Memory B cell (primary cell): ENCODE data around the gene RASSF4.

Experiments used
- ATAC-seq: fragments of 150-1000 bp; cut with Tn5 transposase; 2 replicates; pipeline ENCODE4 v1.10.0; 2021; ENCODE audit warnings: low read depth, mild to moderate bottlenecking, moderate library complexity
- DNase-seq, 2 donors: peaks; one replicate each; pipeline ENCODE4 v3.0.0; 2022; ENCODE audit warnings: low spot score in 2 of 2
- H3K27ac Mint-ChIP-seq: one replicate; pipeline ENCODE4 v1.8.0; 2022; ENCODE audit warnings: mild to moderate bottlenecking, moderate library complexity, mixed read lengths
- H3K27me3 Mint-ChIP-seq: one replicate; pipeline ENCODE4 v1.8.0; 2022; ENCODE audit warnings: mixed read lengths
- H3K36me3 Mint-ChIP-seq: one replicate; pipeline ENCODE4 v1.8.0; 2022; ENCODE audit warnings: mild to moderate bottlenecking, mixed read lengths
- H3K4me1 Mint-ChIP-seq: one replicate; pipeline ENCODE4 v1.8.0; 2022; ENCODE audit warnings: mixed read lengths
- H3K4me3 Mint-ChIP-seq: one replicate; pipeline ENCODE4 v1.8.0; 2022; ENCODE audit warnings: mild to moderate bottlenecking, moderate library complexity, mixed read lengths
- H3K9me3 Mint-ChIP-seq: one replicate; pipeline ENCODE4 v1.8.0; 2022; ENCODE audit warnings: mixed read lengths

The RASSF4 gene

GRCh38 chr10:44960088-44960460 lies 472 bp downstream of the RASSF4 start:
- H3K4me3 Mint-ChIP-seq: peak overlapping the region; percentile 84
- H3K27ac Mint-ChIP-seq: no peak overlapping the region
- no peaks in the 10 kb centered on the region for H3K27me3 Mint-ChIP-seq
- peaks cover 2% of the 10 kb centered on the region for H3K9me3 Mint-ChIP-seq
- ATAC-seq (no peak), DNase-seq (no peak)
- peaks cover 36% of the 10 kb centered on the region for H3K4me1 Mint-ChIP-seq
- peaks cover 17% of the 10 kb centered on the region for H3K36me3 Mint-ChIP-seq

- Mint-ChIP-seq H3K4me1 (peaks cover 40% of the 10 kb centered on the region), H3K9me3 (peaks cover 2% of the 10 kb centered on the region), H3K4me3 (peak overlapping the region; percentile 84), H3K27me3 (no peaks in the 10 kb centered on the region), H3K36me3 (peaks cover 16% of the 10 kb centered on the region), H3K27ac (no peak overlapping the region)
- ATAC-seq (no peak), DNase-seq (no peak)
Observed at GRCh38 chr10:44960482-44961229, 1.1 kb downstream of the RASSF4 start.

DNA sequence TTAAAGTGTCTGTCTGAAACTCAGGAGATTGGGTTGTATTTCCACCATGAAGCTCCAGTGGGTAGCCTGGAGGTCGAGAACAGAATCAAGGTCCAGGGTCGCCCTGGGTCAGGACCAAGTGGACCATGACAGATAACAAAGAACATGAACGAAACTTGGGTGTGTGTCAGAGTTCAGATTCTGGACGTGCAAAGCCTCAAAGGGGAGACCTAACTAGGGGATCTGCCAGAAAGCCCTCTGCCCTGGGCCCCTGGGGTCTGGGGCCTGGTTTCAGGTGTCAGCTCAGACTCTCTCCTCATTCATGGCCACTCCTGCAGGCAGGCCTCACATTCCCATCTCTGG lies 1.6 kb downstream of the RASSF4 start:
- DNase-seq (no peak), ATAC-seq (no peak)
- Mint-ChIP-seq H3K27ac (no peak overlapping the region), H3K4me3 (no peak overlapping the region), H3K9me3 (peaks cover 2% of the 10 kb centered on the region), H3K27me3 (no peaks in the 10 kb centered on the region), H3K4me1 (peaks cover 44% of the 10 kb centered on the region), H3K36me3 (peaks cover 11% of the 10 kb centered on the region)

- H3K4me1 Mint-ChIP-seq: peaks cover 45% of the 10 kb centered on the region
- H3K36me3 Mint-ChIP-seq: peaks cover 3% of the 10 kb centered on the region
- ATAC-seq (no peak), DNase-seq (no peak)
- no peak overlapping the region for H3K27ac Mint-ChIP-seq
- peak overlapping the region; percentile 57 for H3K4me3 Mint-ChIP-seq
- H3K9me3 Mint-ChIP-seq: peaks cover 2% of the 10 kb centered on the region
- no peaks in the 10 kb centered on the region for H3K27me3 Mint-ChIP-seq
Observed at GRCh38 chr10:44961931-44962750, 2.5 kb downstream of the RASSF4 start.

DNA sequence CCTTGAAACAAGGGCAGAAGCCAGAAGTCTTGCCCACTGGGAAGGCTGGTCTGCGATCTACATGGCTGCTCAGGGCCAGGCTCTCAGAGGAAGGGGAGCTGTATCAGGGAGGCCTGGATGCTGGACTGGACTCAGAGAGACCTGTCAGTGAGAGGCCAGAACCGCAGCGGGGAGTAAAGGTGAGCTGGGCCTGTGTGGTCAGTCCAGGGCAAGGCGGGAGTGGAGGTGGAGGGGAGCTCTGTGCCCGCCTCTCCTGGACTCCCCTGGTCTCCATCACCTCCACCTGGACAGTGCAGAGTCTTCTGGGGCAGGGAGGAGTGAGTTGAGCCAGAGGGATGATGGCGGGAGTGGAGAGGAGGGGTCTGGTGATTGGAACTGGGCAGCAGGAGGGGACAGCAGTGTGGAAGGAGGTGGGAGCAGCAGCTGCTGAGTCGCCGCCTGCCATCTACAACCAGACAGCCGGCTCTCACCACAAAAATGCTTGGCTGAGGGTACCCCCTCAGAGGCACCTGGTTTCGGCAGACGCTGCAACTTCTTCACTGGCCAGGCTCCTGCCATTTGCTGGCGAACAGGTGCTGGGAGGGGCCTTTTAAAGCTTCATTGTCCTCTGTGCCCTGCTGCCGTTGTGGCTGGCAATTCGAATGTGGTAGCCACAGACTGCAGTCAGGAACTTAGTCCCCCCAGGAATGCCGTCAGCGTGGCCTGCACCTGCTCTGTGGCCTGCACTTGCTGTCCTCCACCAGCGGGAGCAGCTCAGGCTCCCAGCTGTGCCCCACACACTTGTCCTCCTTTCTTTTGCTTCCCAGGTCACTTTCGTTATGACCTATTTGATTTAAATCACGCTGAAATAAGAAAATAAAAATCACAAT lies 3.5 kb downstream of the RASSF4 start:
- Mint-ChIP-seq H3K4me1 (peaks cover 45% of the 10 kb centered on the region), H3K4me3 (peak overlapping the region; percentile 57), H3K36me3 (no peaks in the 10 kb centered on the region), H3K27me3 (no peaks in the 10 kb centered on the region), H3K27ac (peak overlapping the region; percentile 50), H3K9me3 (no peaks in the 10 kb centered on the region)
- ATAC-seq (peak; percentile 27), DNase-seq (no peak)

DNA sequence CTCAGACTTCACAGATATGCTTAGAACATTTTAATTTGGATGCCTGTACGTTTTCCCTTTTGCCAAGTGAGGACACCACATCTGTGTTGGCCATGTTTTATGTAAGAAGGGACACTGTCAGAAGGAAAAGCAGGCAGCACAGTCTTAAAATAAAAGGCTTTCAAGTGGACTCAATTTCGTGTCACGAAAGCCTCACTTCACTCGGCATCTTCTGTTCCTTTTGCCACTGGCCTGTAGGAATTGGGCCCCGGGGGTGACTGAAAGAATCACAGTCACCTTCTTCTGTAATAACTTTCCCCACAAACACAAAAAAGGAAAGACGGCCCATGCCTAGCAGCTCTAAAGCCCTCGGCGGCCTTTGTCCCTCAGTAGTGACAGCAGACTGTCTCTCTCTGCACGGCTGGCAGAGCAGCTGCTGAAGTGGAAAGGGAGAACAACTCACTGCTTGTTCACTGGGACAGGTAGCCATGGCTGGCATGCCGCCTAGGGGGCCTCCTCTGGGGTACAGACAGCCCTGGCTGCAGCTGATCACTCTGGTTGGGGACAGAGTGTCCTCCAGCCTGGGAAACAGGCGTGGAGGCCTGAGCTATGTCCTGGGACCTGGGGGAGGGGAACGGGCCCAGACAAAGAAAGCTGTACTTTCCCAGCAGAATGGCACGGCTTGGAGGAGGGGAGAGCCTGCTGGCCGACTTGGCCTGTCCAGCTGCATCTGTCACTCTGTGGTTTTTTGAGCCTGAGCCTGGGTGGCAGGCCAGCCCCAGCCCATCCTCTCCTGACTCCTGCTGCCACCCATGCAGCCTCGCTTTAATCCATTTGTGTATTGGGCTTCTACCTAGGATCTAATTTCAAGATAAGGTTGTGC lies 4.4 kb downstream of the RASSF4 start:
- peak overlapping the region; percentile 57 for H3K4me3 Mint-ChIP-seq
- ATAC-seq (no peak), DNase-seq (no peak)
- peaks cover 52% of the 10 kb centered on the region for H3K4me1 Mint-ChIP-seq
- H3K9me3 Mint-ChIP-seq: no peaks in the 10 kb centered on the region
- no peaks in the 10 kb centered on the region for H3K36me3 Mint-ChIP-seq
- no peaks in the 10 kb centered on the region for H3K27me3 Mint-ChIP-seq
- peak overlapping the region; percentile 50 for H3K27ac Mint-ChIP-seq

DNA sequence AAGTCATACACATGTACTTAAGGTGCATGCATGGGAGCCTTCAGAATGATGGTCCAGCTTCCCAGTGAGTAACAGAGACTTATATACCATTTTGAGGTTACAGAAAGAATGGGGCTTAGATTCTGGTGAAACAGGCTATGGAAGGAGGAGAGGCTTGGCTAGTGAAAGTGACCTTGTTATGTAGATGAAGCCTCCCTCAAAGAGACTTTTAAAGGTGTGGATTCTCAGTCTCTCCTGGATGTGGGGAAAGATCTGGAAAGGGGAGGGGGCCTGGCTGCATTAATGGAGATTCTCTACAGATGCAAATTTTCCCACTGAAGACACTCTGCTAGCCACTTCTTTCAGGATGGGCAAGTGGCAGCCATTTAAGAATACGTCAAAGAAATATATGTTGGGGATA lies 5.5 kb downstream of the RASSF4 start:
- Mint-ChIP-seq H3K27me3 (no peaks in the 10 kb centered on the region), H3K36me3 (no peaks in the 10 kb centered on the region), H3K27ac (no peak overlapping the region), H3K4me1 (peaks cover 54% of the 10 kb centered on the region), H3K9me3 (no peaks in the 10 kb centered on the region), H3K4me3 (no peak overlapping the region)
- DNase-seq (no peak), ATAC-seq (no peak)

DNA sequence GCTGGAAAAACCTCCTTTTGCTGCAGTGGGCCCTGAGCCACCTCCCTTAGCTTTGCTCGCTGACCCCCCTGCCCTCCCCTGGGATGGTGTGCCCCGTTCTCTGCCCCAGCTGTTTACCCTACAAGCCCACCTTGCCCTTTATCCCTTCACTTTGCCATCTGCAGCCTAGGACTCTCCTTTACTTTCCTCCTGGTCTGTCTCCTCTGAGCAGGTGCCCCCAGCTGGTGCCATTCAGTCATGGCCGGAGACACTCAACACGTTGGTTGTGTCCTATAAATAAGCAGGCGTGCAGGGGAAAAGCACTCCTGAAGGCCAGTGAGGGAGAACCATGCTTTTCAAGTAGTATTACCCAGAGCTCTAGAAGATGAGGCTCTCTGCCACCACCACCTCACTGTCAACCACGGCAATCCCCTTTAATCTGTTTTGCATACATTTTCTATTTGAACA lies 6.1 kb downstream of the RASSF4 start:
- ATAC-seq (peak; percentile 38), DNase-seq (no peak)
- Mint-ChIP-seq H3K27me3 (no peaks in the 10 kb centered on the region), H3K4me3 (peak overlapping the region; percentile 32), H3K4me1 (peaks cover 51% of the 10 kb centered on the region), H3K27ac (peak overlapping the region; percentile 60), H3K9me3 (no peaks in the 10 kb centered on the region), H3K36me3 (no peaks in the 10 kb centered on the region)

- no peaks in the 10 kb centered on the region for H3K9me3 Mint-ChIP-seq
- DNase-seq: no peak
- peak overlapping the region; percentile 60 for H3K27ac Mint-ChIP-seq
- H3K36me3 Mint-ChIP-seq: no peaks in the 10 kb centered on the region
- peak overlapping the region; percentile 12 for H3K4me3 Mint-ChIP-seq
- ATAC-seq: no peak
- peaks cover 51% of the 10 kb centered on the region for H3K4me1 Mint-ChIP-seq
- no peaks in the 10 kb centered on the region for H3K27me3 Mint-ChIP-seq
Observed at GRCh38 chr10:44966129-44966815, 6.7 kb downstream of the RASSF4 start.

DNA sequence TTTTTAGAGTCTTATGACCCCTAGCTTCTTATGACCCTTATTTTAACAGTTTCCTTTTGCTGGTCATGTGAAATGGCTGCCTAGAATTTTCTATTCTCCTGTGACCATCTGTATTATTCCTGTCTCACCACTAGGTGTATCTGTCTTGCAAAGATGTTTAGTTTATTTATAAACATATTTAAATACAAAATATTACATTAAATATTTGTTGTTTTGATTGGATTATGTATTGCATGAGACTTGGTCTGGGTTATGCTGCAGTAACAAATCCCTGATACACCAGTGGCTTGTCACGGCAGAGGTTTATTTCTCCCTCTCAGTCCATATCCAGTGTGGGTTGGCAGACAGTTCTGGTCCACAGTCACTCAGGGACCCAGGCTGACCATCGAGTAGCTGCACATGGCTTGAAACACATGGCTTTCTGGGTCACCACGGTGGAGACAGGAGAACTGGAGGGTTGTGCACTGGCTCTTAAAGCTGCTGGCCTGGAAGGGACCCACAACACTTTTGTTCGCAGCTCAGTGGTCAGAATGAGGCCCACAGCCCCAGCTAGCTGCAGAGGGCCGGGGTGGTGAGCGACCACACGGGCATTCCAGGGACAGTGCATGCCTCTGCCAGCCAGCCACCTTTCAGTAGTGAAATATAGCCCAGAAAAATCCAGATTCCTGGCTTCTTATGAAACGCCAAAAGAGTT lies 7.4 kb downstream of the RASSF4 start:
- Mint-ChIP-seq H3K4me1 (peaks cover 51% of the 10 kb centered on the region), H3K36me3 (no peaks in the 10 kb centered on the region), H3K27me3 (no peaks in the 10 kb centered on the region), H3K4me3 (no peak overlapping the region), H3K27ac (no peak overlapping the region), H3K9me3 (no peaks in the 10 kb centered on the region)
- DNase-seq (no peak), ATAC-seq (no peak)

DNA sequence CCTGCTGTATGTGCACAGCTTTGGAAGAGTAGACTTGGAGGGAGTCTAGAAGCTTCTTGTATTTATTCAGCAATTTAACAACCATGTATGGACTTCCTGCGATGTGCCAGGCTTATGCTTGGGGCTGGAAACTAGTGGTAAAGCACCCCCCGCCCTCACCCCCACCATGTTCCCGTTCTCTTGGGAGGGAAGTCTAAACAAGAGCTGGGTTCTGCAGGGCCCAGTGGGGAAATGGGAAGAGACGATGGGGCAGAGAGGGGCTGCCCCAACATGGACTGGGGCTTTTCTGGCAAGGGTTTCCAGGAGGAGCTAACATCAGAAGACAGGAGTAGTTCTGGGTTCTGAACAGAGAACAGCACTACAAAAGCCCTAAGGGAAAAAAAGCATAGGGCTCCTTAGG lies 8.0 kb downstream of the RASSF4 start:
- Mint-ChIP-seq H3K4me1 (peaks cover 47% of the 10 kb centered on the region), H3K36me3 (no peaks in the 10 kb centered on the region), H3K4me3 (no peak overlapping the region), H3K27ac (no peak overlapping the region), H3K27me3 (no peaks in the 10 kb centered on the region), H3K9me3 (no peaks in the 10 kb centered on the region)
- no peak for ATAC-seq
- no peak for DNase-seq

GRCh38 chr10:44968091-44968490 lies 8.5 kb downstream of the RASSF4 start:
- H3K27me3 Mint-ChIP-seq: no peaks in the 10 kb centered on the region
- H3K4me1 Mint-ChIP-seq: peaks cover 45% of the 10 kb centered on the region
- no peaks in the 10 kb centered on the region for H3K9me3 Mint-ChIP-seq
- no peak overlapping the region for H3K4me3 Mint-ChIP-seq
- peak; percentile 54 for ATAC-seq
- no peaks in the 10 kb centered on the region for H3K36me3 Mint-ChIP-seq
- no peak overlapping the region for H3K27ac Mint-ChIP-seq
- no peak for DNase-seq
